HG02678 (cell line): Measurements from ENCODE around the gene ADGRE3.
"Not testable (repeated sequence)": the region's sequence is repeated elsewhere in the genome, so short reads cannot be mapped to it uniquely, and the experiment has no call there.

Source experiments
- ATAC-seq: cut with Tn5 transposase; IDR thresholded peaks from one replicate; pipeline ENCODE4 v1.9.1; 2021; ENCODE audit warnings: mild to moderate bottlenecking, moderate library complexity; ENCODE audit not compliant: unreplicated experiment

The ADGRE3 gene

GRCh38 chr19:14669940-14670339 lies 4.7 kb downstream of the ADGRE3 start:
- no peak for ATAC-seq

- ATAC-seq: no peak
These were observed 13.2 kb downstream of the ADGRE3 start for GRCh38 chr19:14661372-14661924.

GRCh38 chr19:14659874-14660489 lies 14.7 kb downstream of the ADGRE3 start:
- ATAC-seq: no peak

- no peak for ATAC-seq
These were observed 18.9 kb downstream of the ADGRE3 start for GRCh38 chr19:14655726-14656125.

GRCh38 chr19:14654786-14655560 lies 19.7 kb downstream of the ADGRE3 start:
- no peak for ATAC-seq

- ATAC-seq: no peak
These were observed 24.5 kb downstream of the ADGRE3 start for GRCh38 chr19:14650161-14650560.

GRCh38 chr19:14649020-14649419 lies 25.6 kb downstream of the ADGRE3 start:
- no peak for ATAC-seq

- no peak for ATAC-seq
These were observed 26.1 kb downstream of the ADGRE3 start for GRCh38 chr19:14648506-14648905.

GRCh38 chr19:14639536-14640277 lies 34.9 kb downstream of the ADGRE3 start:
- ATAC-seq: no peak

- no peak for ATAC-seq
These were observed 42.4 kb downstream of the ADGRE3 start for GRCh38 chr19:14632286-14632685.

- ATAC-seq: no peak
These were observed 45.1 kb downstream of the ADGRE3 start for GRCh38 chr19:14629557-14629956.

- not testable (repeated sequence) for ATAC-seq
These were observed 50.2 kb downstream of the ADGRE3 start for GRCh38 chr19:14624491-14624890.

GRCh38 chr19:14619404-14619803 lies 55.2 kb downstream of the ADGRE3 start:
- ATAC-seq: no peak

- ATAC-seq: no peak
These were observed 58.2 kb downstream of the ADGRE3 start for GRCh38 chr19:14616407-14616806.

- no peak for ATAC-seq
These were observed 59.0 kb downstream of the ADGRE3 start for GRCh38 chr19:14615623-14616022.

- no peak for ATAC-seq
These were observed 60.6 kb downstream of the ADGRE3 start for GRCh38 chr19:14614099-14614412.

GRCh38 chr19:14613399-14614098 lies 61.1 kb downstream of the ADGRE3 start:
- not testable (repeated sequence) for ATAC-seq

GRCh38 chr19:14612657-14613056 lies 62.0 kb downstream of the ADGRE3 start:
- no peak for ATAC-seq

GRCh38 chr19:14612242-14612641 lies 62.4 kb downstream of the ADGRE3 start:
- ATAC-seq: not testable (repeated sequence)

GRCh38 chr19:14611051-14611450 lies 63.6 kb downstream of the ADGRE3 start:
- no peak for ATAC-seq

- no peak for ATAC-seq
These were observed 68.0 kb downstream of the ADGRE3 start for GRCh38 chr19:14606627-14607026.
